Right lobe of liver (tissue), 6 donors: Measurements from ENCODE around the gene NQO2. TPM values are rescaled to one million over a fixed set of nuclear protein-coding genes. Genes with fewer than 3 reads are reported as not detected.

ENCODE experiments used
- ATAC-seq, 4 donors: fragments of 200-7000 bp; cut with Tn5 transposase; one replicate each; pipeline ENCODE4 v1.9.1; 2020; ENCODE audit warnings: mild to moderate bottlenecking in 4 of 4, moderate library complexity in 4 of 4
- DNase-seq, 3 donors: peaks; one replicate each; pipeline ENCODE4 v3.0.0-alpha.2; 2020
- H3K27ac ChIP-seq, 3 donors: fragments of 200-600 bp; one replicate each; pipeline ENCODE4 v1.8.0; 2022
- H3K27me3 ChIP-seq, 2 donors: fragments of 200-600 bp; one replicate each; pipeline ENCODE4 v1.8.0; 2022
- H3K36me3 ChIP-seq, 4 donors: fragments of 200-600 bp; sonication (generic) in 1 of 4; one replicate each; pipeline versions ENCODE4 v1.5.1 to v1.8.0; 2017 to 2022; ENCODE audit warnings: control low read depth in 1 of 4
- H3K4me1 ChIP-seq, 4 donors: fragments of 200-600 bp; sonication (generic) in 1 of 4; one replicate each; pipeline versions ENCODE4 v1.5.1 to v1.8.0; 2017 to 2022; ENCODE audit warnings: control low read depth in 1 of 4
- H3K4me3 ChIP-seq, 3 donors: fragments of 200-600 bp; one replicate each; pipeline ENCODE4 v1.8.0; 2022
- H3K9me3 ChIP-seq, 4 donors: fragments of 200-600 bp; sonication (generic) in 1 of 4; one replicate each; pipeline versions ENCODE4 v1.5.1 to v1.8.0; 2017 to 2022; ENCODE audit warnings: control low read depth in 1 of 4
- POLR2A ChIP-seq: fragments of 450-650 bp; IDR thresholded peaks from one replicate; pipeline ENCODE4 v1.6.1; 2017; ENCODE audit warnings: antibody characterized with exemption, mild to moderate bottlenecking
- WGBS: methylation state at CpG from one replicate; pipeline ENCODE4 v1.1.6; 2018; ENCODE audit warnings: low coverage, low lambda C conversion rate; ENCODE audit not compliant: insufficient coverage; ENCODE audit errors: missing lambda C conversion rate; 5-methylcytosine and 5-hydroxymethylcytosine counted together
- intact Hi-C, 2 donors: fragments of 100-400 bp; cut with DNase I; formaldehyde crosslinking; loops; one replicate each; pipeline versions ENCODE4 v1.11.2 to v1.14.1; 2022
- total RNA-seq, 6 experiments: library from RNA; depleted of rRNA in 2 of 6; stranded (reverse); fragments of >200 nt in 2 of 6; fragmentation: NEBNext Ultra II Directional in 3 of 6; extraction: Animal tissue kit (Norgen Biotek cat#: 25700) in 3 of 6; gene quantifications; one replicate each; pipeline versions ENCODE4 v1.1.0 to v1.2.4, GENCODE V29; 2016 to 2023
- TF ChIP-seq, protein P1 (sequence below), 4 donors: fragments of 200-600 bp in 3 of 4; fragments of 450-650 bp in 1 of 4; IDR thresholded peaks; one replicate each; pipeline versions ENCODE4 v1.5.1 to v1.8.0; 2016 to 2022; ENCODE audit warnings: antibody characterized with exemption in 4 of 4, mild to moderate bottlenecking in 2 of 4
- donor health status: DM: no; HTN: yes; CAD: no.
- donor health status: DM: no; HTN: no; CAD: no.
- donor health status: DM: no; HTN: no; CAD: no.
- donor health status: DM: no; HTN: yes; CAD: no.
- donor health status: DM: no; HTN: yes; CAD: no.

NQO2 gene
- total RNA-seq, 6 experiments from 2014 or later: 44.5 to 74.2 (median 67.3) TPM

DNA sequence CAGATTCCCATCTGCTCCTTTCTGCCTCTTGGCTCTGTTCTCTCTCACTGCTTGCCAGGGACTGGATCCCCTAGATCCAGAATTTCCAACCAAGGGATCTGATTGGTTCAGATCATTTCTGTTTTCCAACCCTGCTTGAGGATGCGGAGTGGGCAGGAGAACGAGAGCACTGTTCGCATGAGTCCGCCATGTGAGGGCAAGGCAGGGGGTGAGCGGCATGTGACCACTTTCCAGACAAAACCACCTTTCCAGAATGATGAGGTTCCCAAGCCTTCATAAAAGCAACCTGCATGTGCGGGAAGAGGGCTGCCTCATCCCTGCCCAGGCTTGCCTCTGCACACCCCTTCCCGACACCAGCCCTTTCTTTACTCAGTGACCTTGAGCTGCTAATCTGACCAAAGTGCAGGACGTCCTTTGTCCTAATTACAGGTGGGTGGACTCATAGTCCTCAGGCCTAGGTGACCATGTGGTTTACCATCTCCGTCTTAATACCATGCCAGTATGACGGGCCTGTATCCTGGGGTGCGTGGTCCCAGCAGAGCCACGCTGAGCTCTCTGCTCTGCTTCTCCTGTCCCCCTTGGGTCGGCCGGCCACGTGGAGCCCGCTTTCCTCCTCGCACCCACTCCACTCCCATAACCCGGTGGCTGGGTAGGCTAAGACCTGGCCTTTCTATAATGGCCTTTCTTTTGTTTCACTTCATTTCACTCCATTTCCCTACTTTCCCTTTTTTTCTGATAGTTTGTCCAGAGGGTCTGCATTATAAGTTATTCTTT lies 14.4 kb downstream of the NQO2 start:
- no peak for DNase-seq

GRCh38 chr6:3014675-3015066 lies 15.0 kb downstream of the NQO2 start:
- Histone ChIP-seq H3K36me3 (peaks cover 1 to 56% (median 24%) of the 10 kb centered on the region in 4 donors), H3K4me3 (no peak overlapping the region), H3K27me3 (no peaks in the 10 kb centered on the region), H3K9me3 (no peaks in the 10 kb centered on the region), H3K4me1 (no peaks in the 10 kb centered on the region), H3K27ac (no peak overlapping the region)
- intact Hi-C loops: no loop called here
- ATAC-seq (no peak), DNase-seq (no peak)
- WGBS: 83% methylated on average over 2 of the region's 4 CpGs
- TF ChIP-seq, protein P1, sequence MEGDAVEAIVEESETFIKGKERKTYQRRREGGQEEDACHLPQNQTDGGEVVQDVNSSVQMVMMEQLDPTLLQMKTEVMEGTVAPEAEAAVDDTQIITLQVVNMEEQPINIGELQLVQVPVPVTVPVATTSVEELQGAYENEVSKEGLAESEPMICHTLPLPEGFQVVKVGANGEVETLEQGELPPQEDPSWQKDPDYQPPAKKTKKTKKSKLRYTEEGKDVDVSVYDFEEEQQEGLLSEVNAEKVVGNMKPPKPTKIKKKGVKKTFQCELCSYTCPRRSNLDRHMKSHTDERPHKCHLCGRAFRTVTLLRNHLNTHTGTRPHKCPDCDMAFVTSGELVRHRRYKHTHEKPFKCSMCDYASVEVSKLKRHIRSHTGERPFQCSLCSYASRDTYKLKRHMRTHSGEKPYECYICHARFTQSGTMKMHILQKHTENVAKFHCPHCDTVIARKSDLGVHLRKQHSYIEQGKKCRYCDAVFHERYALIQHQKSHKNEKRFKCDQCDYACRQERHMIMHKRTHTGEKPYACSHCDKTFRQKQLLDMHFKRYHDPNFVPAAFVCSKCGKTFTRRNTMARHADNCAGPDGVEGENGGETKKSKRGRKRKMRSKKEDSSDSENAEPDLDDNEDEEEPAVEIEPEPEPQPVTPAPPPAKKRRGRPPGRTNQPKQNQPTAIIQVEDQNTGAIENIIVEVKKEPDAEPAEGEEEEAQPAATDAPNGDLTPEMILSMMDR (IDR thresholded peaks at IDR 0.05): no peak
- no peak for TF ChIP-seq POLR2A

More for the DNA sequence above, 14.4 kb downstream of the NQO2 start:
- Histone ChIP-seq H3K4me3 (no peak overlapping the region), H3K27ac (no peak overlapping the region), H3K9me3 (no peaks in the 10 kb centered on the region), H3K4me1 (no peaks in the 10 kb centered on the region), H3K27me3 (no peaks in the 10 kb centered on the region), H3K36me3 (peaks cover 4 to 56% (median 24%) of the 10 kb centered on the region in 4 donors)
- intact Hi-C loops: no loop called here
- ATAC-seq: no peak
- 88% methylated on average over 14 of the region's 18 CpGs for WGBS
- TF ChIP-seq POLR2A: no peak
- TF ChIP-seq, protein P1 (IDR thresholded peaks at IDR 0.05): no peak

- Histone ChIP-seq H3K9me3 (no peaks in the 10 kb centered on the region), H3K27ac (no peak overlapping the region), H3K36me3 (peaks cover 0 to 56% (median 24%) of the 10 kb centered on the region in 4 donors), H3K4me3 (no peak overlapping the region), H3K4me1 (no peaks in the 10 kb centered on the region), H3K27me3 (no peaks in the 10 kb centered on the region)
- DNase-seq (no peak), ATAC-seq (no peak)
- WGBS: no CpG with 5 or more reads among the region's 10 CpGs
- intact Hi-C loops: no loop called here
- TF ChIP-seq, protein P1 (IDR thresholded peaks at IDR 0.05): no peak
- TF ChIP-seq POLR2A: no peak
Observed at GRCh38 chr6:3015144-3015543, 15.4 kb downstream of the NQO2 start.

DNA sequence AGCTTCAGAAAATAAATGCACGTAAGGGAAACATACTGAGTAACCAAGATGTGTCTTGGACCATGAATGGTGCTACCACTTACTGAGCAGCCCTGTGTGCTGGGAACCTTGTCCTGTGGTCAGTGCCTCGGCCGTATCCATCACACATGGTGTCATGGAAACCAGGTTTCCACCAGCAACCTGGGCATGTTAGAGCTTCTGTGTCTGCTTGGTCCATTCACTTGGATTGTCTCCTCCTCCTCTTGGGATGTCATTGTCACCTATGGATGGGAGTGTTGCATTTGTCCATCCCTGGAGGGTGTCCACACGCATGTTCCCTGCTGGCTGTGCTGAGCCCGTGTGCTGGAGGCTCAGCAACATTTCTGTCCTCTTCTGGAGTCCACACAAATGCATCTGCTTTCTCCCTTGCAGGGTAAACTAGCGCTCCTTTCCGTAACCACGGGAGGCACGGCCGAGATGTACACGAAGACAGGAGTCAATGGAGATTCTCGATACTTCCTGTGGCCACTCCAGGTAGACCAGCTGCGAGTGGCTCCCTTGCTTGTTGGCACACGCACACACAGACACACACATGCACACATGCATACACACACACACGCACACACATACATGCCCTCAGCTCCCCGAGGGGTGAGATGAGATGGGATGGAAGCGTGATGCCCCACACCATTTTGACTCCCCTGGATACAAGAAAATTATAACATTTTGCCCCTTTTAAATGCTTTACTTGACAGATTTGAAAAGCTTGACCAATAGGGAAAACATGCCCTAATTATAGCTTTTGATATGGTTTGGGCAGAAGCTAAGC lies 17.0 kb downstream of the NQO2 start:
- no peak for TF ChIP-seq POLR2A
- TF ChIP-seq, protein P1 (IDR thresholded peaks at IDR 0.05): no peak

More for the DNA sequence above, 17.0 kb downstream of the NQO2 start:
- Histone ChIP-seq H3K4me3 (no peak overlapping the region), H3K9me3 (no peaks in the 10 kb centered on the region), H3K36me3 (peaks cover 0 to 61% (median 15%) of the 10 kb centered on the region in 4 donors), H3K4me1 (peaks cover 0 to under 1% (median 0%) of the 10 kb centered on the region in 4 donors), H3K27me3 (no peaks in the 10 kb centered on the region), H3K27ac (no peak overlapping the region)
- intact Hi-C loops: no loop called here
- DNase-seq (no peak), ATAC-seq (no peak)
- WGBS: 96% methylated on average over 12 of the region's 17 CpGs
